ENCODE results near the gene GKN2. TPM values are rescaled to one million over a fixed set of nuclear protein-coding genes. Genes with fewer than 3 reads are reported as not detected.

GKN2 gene
- total RNA-seq, 1 experiment from 2014 or later: 0.58 TPM

GRCh38 chr2:68977453-68977852, 24.8 kb upstream of the GKN2 start:
- ATAC-seq: no peak
- Histone ChIP-seq H3K4me2 (ENCODE audit: low read length) (no peak overlapping the region), H3K4me1 (ENCODE audit: insufficient read depth, low read length) (peaks cover 14% of the 10 kb centered on the region), H3F3A (ENCODE audit: low read length, unreplicated experiment) (no peaks in the 10 kb centered on the region), H4K20me1 (ENCODE audit: low read length) (no peaks in the 10 kb centered on the region), H3K9me2 (replicated peaks; ENCODE audit: low read length) (0 out of 2 replicates have a peak, but pooled peaks cover 6% of the 10 kb centered on the region), H3K9me3 (ENCODE audit: low read length) (no peaks in the 10 kb centered on the region), H3K4me3 (ENCODE audit: low read length) (no peak overlapping the region), H3K36me3 (ENCODE audit: low read depth, low read length) (no peaks in the 10 kb centered on the region), H3K27me3 (ENCODE audit: low read length) (no peaks in the 10 kb centered on the region), H3K27ac (ENCODE audit: low read length) (no peak overlapping the region), H2AFZ (ENCODE audit: low read length) (no peak overlapping the region), H3K79me2 (ENCODE audit: low read length) (no peaks in the 10 kb centered on the region), H3K9ac (ENCODE audit: low read length) (no peak overlapping the region)
- no peak for DNase-seq
- BruUV-seq (replicated peaks): no TSS peak
- ChIA-PET POLR2A (ENCODE audit: unreplicated experiment) (no interaction called here), CTCF (no interaction called here)
- intact Hi-C loops (cut with micrococcal nuclease): no loop called here
- TF ChIP-seq CTCF (conservative IDR thresholded peaks at IDR 0.05; ENCODE audit: low read depth, low read length) (no peak), EZH2 (IDR thresholded peaks at IDR 0.05; ENCODE audit: low read length, unreplicated experiment) (no peak), EZH2phosphoT487 (IDR thresholded peaks at IDR 0.05; ENCODE audit: borderline replicate concordance, low read length) (no peak)

- intact Hi-C loops (cut with micrococcal nuclease): no loop called here
- 0 out of 2 replicates have a peak, but pooled peaks cover 6% of the 10 kb centered on the region for H3K9me2 ChIP-seq (replicated peaks; ENCODE audit: low read length)
- no TSS peak for BruUV-seq (replicated peaks)
- no peak overlapping the region for H2AFZ ChIP-seq (ENCODE audit: low read length)
- H3K27me3 ChIP-seq (ENCODE audit: low read length): no peaks in the 10 kb centered on the region
- H3K4me1 ChIP-seq (ENCODE audit: insufficient read depth, low read length): peaks cover 27% of the 10 kb centered on the region
- H3K9me3 ChIP-seq (ENCODE audit: low read length): no peaks in the 10 kb centered on the region
- ATAC-seq: no peak
- no peak overlapping the region for H3K4me2 ChIP-seq (ENCODE audit: low read length)
- no peak for DNase-seq
- ChIA-PET POLR2A (ENCODE audit: unreplicated experiment) (no interaction called here), CTCF (no interaction called here)
- no peaks in the 10 kb centered on the region for H3K36me3 ChIP-seq (ENCODE audit: low read depth, low read length)
- H3K4me3 ChIP-seq (ENCODE audit: low read length): no peak overlapping the region
- peaks cover 10% of the 10 kb centered on the region for H3F3A ChIP-seq (ENCODE audit: low read length, unreplicated experiment)
- H3K9ac ChIP-seq (ENCODE audit: low read length): no peak overlapping the region
- no peaks in the 10 kb centered on the region for H3K79me2 ChIP-seq (ENCODE audit: low read length)
- no peak for TF ChIP-seq EZH2phosphoT487 (IDR thresholded peaks at IDR 0.05; ENCODE audit: borderline replicate concordance, low read length)
- no peak overlapping the region for H3K27ac ChIP-seq (ENCODE audit: low read length)
- no peaks in the 10 kb centered on the region for H4K20me1 ChIP-seq (ENCODE audit: low read length)
These were observed 23.2 kb upstream of the GKN2 start for GRCh38 chr2:68975844-68976243.

GRCh38 chr2:68974946-68975665, 22.4 kb upstream of the GKN2 start:
- Histone ChIP-seq H4K20me1 (ENCODE audit: low read length) (no peaks in the 10 kb centered on the region), H3K4me2 (ENCODE audit: low read length) (no peak overlapping the region), H3F3A (ENCODE audit: low read length, unreplicated experiment) (peaks cover 10% of the 10 kb centered on the region), H3K4me1 (ENCODE audit: insufficient read depth, low read length) (peaks cover 34% of the 10 kb centered on the region), H3K4me3 (ENCODE audit: low read length) (no peak overlapping the region), H2AFZ (ENCODE audit: low read length) (no peak overlapping the region), H3K27me3 (ENCODE audit: low read length) (no peaks in the 10 kb centered on the region), H3K9me2 (replicated peaks; ENCODE audit: low read length) (0 out of 2 replicates have a peak, but pooled peaks cover 6% of the 10 kb centered on the region), H3K9ac (ENCODE audit: low read length) (no peak overlapping the region), H3K9me3 (ENCODE audit: low read length) (no peaks in the 10 kb centered on the region), H3K36me3 (ENCODE audit: low read depth, low read length) (no peaks in the 10 kb centered on the region), H3K79me2 (ENCODE audit: low read length) (no peaks in the 10 kb centered on the region), H3K27ac (ENCODE audit: low read length) (no peak overlapping the region)
- no peak for TF ChIP-seq CTCF (conservative IDR thresholded peaks at IDR 0.05; ENCODE audit: low read depth, low read length)
- no peak for TF ChIP-seq EZH2phosphoT487 (IDR thresholded peaks at IDR 0.05; ENCODE audit: borderline replicate concordance, low read length)
- no peak for TF ChIP-seq EZH2 (IDR thresholded peaks at IDR 0.05; ENCODE audit: low read length, unreplicated experiment)
- ChIA-PET CTCF (no interaction called here), POLR2A (ENCODE audit: unreplicated experiment) (no interaction called here)
- no TSS peak for BruUV-seq (replicated peaks)
- no peak for ATAC-seq
- no peak for DNase-seq
- intact Hi-C loops (cut with micrococcal nuclease): no loop called here

Measured in PC-3 (cell line).